Right hindlimb (tissue), 1 donor: ENCODE measurements around the gene CARD11.
"Not testable (repeated sequence)": the region's sequence is repeated elsewhere in the genome, so short reads cannot be mapped to it uniquely, and the experiment has no call there.

ENCODE experiments used
- DNase-seq: peaks from one replicate; pipeline ENCODE4 v3.0.0-alpha.2; 2018

CARD11 gene

DNA sequence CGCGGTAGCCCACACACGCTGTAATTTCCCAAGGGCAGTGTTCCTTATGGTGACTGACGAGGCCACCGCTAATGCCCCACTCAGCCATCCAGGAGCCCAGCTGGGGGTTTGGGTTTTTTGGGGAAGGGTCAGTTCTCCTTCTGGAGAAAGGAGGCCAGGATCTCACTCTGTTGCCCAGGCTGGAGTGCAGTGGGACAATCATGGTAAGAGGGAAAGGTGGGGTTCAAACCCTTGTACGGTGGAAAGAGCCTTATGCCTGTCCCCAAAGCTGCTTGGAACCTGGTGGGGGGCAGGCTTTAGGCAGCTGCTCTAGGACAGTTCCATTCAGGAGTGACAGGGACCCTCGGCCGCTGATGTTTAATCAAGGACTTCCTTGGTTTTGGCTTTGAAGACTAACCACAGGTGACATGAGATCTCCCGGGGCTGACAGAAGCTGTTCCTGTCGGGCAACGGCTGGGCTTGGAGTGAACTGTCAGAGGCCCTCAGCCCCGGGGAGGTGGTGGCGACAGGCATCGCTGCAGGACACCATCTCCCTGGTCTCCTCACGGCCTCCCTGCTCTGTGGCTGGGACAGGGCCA, 84.5 kb downstream of the CARD11 start:
- DNase-seq, result no peak

DNA sequence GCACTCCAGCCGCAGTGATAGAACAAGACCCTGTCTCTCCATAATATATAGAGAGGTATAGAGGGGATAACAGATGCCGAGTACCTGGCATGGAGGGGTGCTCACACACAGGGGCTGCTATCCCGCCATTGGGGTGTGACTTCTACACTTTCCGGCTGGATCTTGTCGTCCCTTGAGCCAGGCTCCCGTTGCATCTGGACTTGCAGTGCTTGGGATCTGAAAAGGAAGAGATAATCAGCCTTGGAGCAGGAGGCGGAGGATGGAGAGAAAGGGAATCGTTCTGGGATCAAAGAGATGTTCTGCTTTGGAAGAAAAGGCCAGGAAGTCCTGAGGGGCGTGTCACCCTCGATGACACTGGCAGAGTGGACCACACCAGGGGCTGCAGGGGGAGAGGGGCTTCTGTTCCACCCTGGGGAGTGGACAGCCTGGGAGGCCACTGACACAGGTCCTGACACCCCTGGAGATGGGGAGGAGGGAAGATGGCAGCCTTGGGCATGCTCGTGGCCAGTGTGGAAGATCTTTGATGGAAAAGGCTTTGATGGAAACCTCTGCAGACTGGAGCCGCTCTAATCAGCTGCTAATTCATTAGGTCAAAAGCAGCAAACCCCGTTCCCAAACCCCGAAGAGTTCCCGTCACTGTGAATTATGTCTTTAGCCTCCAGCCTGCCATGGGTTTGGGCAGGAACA, 85.1 kb downstream of the CARD11 start:
- DNase-seq, result no peak

DNA sequence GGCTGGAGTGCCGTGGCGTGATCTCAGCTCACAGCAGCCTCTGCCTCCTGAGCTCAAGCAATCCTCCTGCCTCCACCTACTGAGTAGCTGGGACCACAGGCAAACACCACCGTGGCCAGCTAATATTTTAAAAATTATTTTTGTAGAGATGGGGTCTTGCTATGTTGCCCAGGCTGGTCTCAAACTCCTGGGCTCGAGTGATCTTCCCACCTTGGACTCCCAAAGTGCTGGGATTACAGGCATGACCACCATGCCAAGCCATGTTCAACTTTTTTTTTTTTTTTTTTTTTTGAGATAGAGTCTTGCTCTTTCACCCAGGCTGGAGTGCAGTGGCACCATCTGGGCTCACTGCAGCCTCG, 86.3 kb downstream of the CARD11 start:
- DNase-seq, result not testable (repeated sequence)

DNA sequence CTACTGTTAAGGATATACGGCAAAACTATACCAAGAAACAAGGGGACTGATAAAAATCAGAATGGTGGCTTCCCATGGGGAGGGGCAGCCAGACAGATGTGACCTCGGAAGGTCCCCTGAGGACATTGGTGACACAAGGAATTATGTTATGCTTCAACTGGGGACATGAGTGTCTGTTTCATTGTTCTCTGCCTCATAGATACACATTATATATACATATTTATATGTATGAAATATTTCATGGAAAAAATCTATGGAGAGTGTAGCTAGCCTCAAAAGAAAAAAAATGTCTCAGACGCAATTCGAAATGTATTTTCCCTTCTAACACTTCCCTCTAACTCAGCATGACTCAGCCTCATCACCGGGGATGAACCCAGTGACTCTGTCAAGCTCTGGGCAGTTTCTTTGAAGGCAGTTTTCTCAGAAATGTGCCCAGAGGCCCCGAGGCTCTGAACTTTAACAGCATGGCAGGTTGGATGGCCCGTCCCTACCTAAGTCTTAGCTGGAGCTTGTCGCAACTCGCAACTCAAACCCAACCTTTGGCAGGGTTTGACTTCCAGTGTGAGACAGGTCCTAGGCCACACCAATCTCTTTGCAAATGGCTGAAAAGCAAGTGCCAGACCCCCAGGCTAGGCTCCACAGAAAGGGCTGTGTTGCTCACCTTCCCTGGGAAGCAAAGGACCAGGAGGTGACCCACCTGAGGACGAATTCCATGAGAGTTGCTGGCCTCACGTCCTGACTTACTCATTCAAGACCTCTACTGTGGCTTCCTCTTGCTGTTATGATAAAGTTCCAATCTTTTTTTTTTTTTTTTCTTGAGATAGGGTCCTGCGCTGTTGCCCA, 86.9 kb downstream of the CARD11 start:
- DNase-seq, result no peak

DNA sequence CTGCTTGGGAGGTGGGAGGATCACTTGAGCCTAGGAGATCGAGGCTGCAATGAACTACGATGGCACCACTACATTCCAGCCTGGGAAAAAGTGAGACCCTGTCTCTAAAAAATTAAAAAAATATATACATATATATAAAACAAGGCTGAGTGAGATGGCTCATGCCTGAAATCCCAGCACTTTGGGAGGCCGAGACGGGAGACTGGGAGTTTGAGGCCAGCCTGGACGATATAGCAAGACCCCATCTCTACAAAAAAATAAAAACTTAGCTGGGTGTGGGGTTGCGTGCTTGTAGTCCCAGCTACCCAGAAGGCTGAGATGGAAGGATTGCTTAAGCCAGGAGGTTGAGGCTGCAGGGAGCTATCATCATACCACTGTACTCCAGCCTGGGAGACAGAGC, 87.6 kb downstream of the CARD11 start:
- no peak for DNase-seq

DNA sequence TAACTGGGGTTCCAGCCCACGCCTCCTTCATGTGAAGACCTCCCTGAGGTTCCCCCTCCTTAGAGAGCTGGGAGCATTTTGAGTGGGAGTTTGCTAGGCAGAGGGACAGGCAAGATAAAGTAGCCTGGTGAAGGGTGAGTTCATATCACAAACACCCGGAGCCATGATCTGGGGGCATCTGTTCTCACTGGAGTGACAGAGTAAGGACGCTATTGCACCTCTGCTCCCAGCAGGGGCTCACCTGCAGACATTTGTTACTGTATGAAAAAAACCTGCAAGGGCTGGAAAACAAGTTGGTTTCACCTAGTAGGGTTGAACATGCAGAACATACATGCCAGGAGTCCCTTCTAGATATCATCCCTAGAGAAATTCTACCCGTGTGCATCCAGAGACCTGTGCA, 88.4 kb downstream of the CARD11 start:
- no peak for DNase-seq

DNA sequence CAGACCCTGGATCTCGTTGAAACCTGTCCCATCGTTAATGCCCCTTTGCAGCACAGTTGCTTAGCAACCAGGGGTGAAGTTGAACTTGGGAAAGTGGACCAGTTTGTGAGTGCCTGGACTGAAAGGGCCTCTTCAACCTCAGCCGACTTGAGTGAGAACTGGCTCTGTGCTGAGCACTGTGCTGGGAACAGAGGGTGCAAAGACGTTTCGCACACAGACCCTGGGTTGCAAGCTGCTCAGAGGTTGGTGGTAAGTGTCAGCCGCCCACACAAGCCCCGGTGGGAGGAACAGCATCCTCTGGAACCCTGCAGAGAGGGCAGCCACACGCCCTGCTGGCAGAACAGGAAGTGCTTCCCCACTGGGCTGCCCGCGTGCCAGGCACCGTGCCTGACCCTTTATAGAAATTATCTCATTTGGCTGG, 89.2 kb downstream of the CARD11 start:
- DNase-seq, result no peak

DNA sequence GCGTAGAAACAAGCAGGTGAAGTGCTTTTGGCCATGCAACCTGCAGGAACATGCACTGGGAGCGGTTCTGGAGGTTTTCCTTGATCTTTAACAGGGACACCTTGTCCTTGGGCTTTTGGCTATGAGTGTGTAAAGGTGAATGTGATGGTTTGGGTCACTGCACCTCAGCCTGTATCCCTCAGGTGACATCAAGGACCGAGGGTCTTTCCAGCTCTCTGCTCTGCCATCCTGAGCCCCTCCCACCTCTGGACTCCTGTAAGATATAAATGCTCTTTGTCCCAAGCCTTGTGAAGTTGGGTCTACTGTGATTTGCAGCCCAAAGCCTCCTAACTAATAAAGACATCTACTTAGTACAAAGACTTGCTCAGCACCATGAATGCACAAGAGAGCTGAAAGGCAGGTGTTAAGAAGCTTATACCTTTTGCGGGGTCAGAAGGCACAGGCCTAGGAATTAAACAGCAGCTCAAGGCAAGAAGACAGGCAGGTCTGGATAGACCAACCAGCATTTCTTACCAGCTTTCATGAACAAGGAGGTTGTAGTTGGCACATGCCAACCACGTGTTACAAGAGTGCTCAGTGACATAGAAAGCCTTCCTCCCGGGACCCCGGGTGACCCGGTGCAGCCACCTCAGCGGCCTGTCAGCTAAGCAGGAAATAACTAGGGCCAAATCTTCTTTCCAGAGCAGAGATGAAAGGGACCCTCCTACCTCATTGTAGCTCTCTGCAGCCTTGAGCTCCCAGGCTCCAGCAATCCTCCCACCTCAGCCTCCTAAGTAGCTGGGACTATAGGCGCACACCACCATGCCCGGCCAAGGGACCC, 89.9 kb downstream of the CARD11 start:
- DNase-seq, result no peak

DNA sequence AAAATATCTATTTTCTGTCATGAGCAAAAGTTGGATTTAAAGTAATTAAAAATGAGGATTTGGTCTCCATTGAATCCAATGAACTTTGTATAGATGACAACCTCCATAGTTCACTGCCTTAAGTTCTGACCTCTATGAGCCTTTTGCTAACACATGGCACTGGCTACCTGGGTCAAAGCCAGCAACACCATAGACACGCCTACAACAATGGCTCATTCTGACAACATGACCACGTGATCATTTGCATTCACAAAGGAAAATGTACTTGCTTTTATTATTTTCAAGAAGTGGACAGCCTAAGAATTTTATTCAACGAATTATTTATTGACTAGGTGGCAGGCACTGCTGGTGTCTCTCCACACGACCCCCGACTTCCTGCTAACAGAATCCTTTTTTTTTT, 90.6 kb downstream of the CARD11 start:
- DNase-seq, result no peak

DNA sequence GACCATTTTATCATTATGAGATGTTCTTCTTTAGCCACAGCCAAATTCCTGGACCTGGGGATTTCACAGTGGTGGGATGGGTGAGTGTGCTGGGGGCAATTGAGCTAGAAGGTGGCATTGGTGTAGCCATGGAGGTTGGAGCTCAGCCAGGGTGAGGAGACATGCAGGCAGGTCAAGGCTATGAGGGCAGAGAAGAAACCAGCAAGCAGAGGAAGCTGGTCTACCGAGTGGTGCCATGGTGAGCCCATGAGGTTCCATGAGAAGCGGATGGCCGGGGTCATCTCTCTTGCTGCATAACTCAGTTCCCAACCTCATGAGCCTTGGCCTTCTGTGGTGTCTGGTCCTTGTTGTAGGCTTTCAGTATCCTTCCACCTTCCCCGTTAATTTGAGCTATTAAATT, 91.4 kb downstream of the CARD11 start:
- DNase-seq, result no peak

DNA sequence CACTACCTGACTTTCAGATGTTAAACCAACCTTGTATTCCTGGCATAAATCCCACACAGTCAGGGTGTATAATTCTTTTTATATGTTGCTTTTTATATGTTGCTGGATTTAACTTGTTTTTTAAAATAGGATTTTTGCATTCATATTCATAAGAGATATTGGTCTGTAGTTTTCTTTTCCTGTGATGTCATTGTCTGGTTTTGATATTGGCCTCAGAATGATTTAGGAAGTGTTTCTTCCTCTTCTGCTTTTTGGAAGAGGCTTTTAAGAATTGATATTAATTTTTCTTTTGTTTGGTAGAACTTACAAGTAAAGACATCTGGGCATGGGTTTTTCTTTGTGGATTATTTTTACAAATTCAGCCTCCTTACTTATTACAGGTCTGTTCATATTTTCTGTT, 93.1 kb downstream of the CARD11 start:
- DNase-seq, result no peak

DNA sequence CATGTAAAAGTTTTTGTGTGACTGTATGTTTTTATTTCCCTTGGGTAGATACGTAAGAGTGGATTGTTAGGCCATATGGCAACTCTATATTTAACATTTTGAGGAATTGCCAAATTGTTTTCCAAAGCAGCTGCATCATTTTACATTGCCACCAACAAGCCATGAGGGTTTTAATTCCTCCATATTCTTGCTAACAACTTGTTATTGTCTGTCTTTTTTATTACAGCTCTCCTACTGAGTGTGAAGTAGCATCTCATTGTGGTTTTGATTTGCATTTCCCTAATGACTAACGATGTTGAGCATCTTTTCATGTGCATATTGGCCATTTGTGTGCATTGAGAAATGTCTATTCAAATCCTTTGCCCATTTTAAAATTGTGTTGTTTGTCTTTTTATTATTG, 94.9 kb downstream of the CARD11 start:
- DNase-seq, result no peak

DNA sequence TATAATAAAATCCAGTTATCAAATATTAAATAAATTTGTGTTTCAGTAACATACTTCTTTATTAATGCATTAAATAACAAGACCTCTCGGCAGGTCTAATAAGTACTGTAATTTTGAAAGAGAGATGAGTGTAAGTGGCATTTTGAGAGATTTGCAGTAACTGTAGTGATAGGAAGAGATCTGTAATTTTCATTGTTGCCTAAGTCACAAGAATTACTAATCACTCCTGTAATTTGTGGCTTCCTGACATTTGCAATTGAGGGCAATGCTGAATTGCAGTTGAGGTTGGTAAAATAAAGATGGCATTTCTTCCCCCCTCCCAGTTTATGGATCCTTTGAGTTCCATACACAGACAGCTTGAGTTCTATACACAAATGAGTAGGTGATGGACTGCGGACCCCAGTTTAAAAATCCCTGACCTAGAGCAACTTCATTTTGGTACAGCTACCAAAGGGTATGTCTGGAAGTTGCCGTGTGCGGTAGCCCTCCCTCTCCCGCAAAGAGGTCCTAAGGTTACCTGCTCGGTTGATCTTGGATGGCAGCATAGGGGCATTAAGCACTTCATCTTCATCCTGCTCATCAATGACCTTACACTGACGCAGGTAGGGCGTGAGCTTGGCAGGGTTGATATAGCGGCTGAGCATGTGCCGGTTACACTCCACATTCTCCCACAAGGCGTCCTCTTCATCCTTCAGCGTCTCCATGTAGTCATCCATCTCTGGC, 96.4 kb downstream of the CARD11 start:
- DNase-seq, result no peak

DNA sequence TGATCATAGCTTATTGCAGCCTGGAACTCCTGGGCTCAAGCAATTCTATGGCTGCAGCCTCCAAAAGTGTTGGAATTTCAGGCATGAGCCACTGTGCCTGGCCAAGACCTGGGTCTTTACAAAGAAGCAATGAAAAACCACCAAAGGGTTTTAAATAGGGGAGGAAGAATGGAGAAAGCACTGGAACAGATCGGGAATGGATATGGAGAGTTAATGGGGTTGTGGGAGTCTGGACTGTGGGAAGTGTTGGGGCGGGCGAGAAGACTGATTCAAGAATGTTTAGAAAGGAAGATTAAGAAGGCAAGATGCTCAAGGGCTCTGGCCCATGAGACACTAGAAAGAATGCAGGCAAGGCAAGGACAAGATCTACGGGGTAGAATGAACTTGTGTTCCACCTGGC, 98.5 kb downstream of the CARD11 start:
- no peak for DNase-seq

DNA sequence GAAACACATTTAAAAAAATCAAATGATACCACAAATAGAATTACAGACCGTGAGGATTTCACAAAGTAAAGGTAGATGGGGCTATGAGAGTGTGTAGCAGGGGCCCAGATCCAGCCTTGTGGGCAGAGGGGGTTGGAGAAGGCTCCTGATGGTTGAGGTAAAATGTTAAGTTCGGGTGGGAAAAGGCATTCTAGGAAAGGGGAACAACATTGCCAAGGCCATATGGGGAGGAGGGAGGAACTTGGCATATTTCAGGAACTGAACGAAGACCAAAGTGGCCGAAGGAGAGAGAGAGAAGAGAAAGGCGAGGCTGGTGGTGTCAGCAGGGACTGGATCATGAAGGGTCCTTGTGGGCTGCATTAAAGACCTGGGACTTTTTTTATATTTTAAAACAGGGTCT, 98.9 kb downstream of the CARD11 start:
- no peak for DNase-seq

DNA sequence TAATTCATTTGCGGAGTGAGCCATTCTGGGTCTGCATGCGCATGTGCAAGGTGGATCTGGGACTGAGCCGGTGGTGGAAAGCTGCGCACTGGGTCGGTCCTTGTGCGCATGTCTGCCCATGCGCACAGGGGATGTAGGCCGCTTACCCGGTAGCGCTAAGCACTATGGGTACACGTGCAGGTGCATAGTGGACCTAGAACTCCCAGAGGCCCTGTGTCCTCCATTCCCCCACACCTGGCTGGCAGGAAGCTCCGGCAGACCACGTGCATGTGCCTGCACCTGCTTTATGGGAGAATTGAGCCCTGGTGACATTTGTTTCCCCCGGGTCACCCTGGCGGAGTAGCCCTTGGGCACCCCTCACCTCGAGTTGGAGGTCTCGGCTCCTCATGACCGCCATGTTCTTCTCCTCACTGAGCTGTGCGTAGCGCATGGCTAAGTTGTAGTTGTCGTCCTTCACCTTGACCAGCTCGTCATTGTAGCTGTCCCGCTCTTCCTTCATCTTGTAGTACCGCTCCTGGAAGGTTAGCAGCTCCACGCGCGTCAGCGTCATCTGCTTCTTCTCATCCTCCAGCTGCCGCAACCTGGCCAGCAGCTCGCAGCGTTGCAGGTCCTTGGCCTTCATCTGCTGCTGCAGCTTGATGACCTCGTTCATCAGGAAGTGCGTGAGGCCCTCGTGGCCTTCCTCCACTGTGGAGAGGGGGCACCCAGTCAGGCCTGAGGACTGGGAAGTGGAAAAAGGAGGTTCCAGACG, 99.6 kb downstream of the CARD11 start:
- DNase-seq, result no peak

DNA sequence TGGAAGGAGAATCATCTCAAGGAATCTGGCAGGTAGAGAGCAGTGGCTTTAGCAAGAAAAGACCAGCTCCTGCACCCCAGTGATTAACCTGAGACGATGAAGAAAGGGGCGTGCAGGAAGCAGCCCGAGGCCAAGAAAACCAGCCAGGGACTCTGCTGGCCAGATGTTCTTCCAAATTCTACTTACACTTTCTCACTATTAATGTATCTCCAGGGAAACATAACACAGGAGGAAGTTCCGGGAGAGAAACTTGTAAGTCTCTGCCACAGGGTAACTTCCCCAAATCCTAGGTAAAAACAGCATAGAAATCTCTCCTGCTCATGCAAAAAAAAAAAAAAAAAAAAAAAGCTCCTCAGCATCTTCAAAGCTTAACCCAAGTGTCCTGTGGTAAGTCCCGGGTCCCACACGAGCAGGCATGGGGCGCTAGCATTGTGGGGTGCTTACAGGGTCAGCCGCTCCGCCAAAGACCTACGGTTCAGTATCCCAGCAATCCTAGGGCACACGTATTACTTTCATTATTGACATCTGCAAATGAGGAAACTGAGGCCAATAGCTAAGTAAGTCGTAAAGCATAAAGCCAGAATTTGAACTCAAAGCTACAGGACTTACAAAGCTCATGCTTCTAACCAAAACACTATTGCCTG, 102.3 kb downstream of the CARD11 start:
- no peak for DNase-seq

DNA sequence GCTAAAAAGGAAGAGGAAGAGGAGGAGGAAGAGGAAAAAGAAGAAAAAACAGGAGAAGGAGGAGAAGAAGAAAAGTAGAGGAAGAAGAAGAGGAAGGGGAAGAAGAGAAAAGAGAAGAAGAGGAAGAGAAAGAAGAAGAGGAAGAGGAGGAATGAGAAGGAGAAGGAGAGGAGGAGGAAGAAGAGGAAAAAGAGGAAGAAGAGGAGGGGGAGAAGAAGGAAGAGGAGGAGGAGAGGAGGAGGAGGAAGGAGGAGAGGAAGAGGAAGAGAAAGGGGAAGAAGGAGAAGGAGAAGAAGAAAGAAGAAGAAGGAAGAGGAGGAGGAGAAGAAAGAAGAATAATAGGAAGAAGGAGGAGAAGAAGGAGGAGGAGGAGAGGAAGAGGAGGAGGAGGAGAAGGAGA, 103.2 kb downstream of the CARD11 start:
- no peak for DNase-seq

DNA sequence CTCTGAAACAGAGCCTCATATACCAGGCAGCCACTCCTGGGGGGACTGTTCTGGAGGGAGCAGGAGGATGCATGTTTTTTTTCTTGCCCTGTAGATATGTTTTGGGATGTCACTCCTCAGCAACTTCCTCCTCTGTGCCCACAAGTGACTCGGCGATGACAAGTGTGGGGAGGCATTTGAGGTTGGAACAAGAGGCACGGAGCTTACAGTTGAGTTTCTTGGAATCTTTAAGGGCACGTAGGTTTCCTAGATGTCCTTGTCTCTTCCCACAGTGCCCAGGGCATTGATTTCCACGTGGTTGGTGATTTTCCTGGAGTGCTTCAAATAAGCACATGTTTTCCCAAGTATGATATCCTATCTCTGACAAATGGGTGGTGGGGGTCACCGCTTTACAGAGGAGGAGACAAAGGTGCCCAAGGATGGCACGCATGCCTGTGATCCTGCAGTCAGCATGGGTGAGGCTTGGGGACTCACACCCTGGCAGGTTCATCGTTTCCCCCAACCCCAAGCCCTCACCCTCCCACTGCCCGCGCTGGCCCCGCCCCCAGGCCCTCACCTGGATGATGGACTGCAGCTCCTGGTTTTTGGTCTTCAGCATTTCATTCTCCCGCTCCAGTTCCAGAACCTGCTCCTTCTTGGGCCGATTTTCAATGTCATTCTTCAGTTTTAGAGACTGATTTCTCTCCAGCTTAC, 104.3 kb downstream of the CARD11 start:
- DNase-seq, result peak; percentile 15

DNA sequence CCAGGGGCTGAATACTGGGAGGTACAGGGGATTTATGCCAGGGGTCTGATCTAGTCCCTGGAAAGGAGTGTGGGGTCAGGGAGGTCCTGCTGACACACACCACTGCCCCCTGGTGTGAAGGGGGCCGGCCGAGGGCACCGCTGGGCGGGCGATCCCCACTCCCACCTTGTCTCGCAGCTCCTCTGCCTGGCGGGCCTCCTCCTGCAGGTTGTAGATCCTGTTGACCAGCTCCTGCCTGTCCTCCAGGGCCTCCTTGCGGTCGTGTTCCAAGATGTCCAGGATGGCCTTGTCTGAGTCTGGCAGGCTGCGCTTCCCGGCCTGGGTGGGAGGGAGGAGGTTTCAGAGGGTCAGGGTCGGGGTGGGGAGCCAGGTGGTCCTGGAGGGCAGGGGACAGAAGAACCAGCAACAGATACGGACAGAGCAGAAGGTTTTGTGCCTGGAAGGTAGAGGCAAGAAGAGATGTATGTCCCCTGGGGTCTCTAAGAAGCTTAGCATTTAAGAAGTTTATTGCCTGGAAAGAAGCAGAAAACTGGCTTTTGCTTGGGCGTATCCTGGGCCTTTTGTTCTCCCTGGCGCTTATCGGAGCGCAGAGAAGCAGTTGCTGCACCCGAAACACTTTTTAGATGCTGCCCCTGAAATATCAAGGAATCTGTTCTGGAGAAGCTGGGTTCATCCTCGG, 105.0 kb downstream of the CARD11 start:
- DNase-seq, result peak; percentile 6
